Tibial nerve (tissue), 4 donors: Measurements from ENCODE around the gene CTNNA3. TPM values are rescaled to one million over a fixed set of nuclear protein-coding genes. Genes with fewer than 3 reads are reported as not detected.

Experiments
- DNase-seq, 2 donors: peaks; one replicate each; pipeline ENCODE4 v3.0.0-alpha.2; 2019; ENCODE audit warnings: low spot score in 2 of 2
- H3K27ac ChIP-seq, 4 donors: fragments of 200-600 bp; sonication (generic) in 3 of 4; one replicate each; pipeline ENCODE4 v1.5.1; 2017 to 2019; ENCODE audit warnings: mild to moderate bottlenecking in 1 of 4
- H3K27me3 ChIP-seq, 2 donors: fragments of 200-600 bp; sonication (generic) in 1 of 2; one replicate each; pipeline versions ENCODE4 v1.5.1 to v1.6.0; 2017 to 2019
- H3K36me3 ChIP-seq, 3 donors: fragments of 200-600 bp; sonication (generic); one replicate each; pipeline ENCODE4 v1.5.1; 2018 to 2019
- H3K4me1 ChIP-seq, 4 donors: fragments of 200-600 bp; sonication (generic) in 3 of 4; one replicate each; pipeline ENCODE4 v1.5.1; 2017 to 2019
- H3K4me3 ChIP-seq, 4 donors: fragments of 200-600 bp; sonication (generic) in 3 of 4; one replicate each; pipeline ENCODE4 v1.5.1; 2017 to 2019; ENCODE audit warnings: mild to moderate bottlenecking in 1 of 4, moderate library complexity in 1 of 4
- H3K9me3 ChIP-seq, 4 donors: fragments of 200-600 bp; sonication (generic) in 3 of 4; one replicate each; pipeline ENCODE4 v1.5.1; 2017 to 2019
- CTCF ChIP-seq, 5 experiments: fragments of 200-600 bp in 3 of 5; fragments of 450-650 bp in 2 of 5; sonication (generic) in 3 of 5; IDR thresholded peaks; one replicate each; pipeline ENCODE4 v1.5.1; 2016 to 2019; ENCODE audit warnings: antibody characterized with exemption in 5 of 5, mild to moderate bottlenecking in 3 of 5, moderate library complexity in 2 of 5
- EP300 ChIP-seq, 2 donors: sonication (generic); formaldehyde crosslinking; IDR thresholded peaks; one replicate each; pipeline ENCODE4 v1.6.1; 2017; ENCODE audit warnings: antibody characterized with exemption in 2 of 2, mild to moderate bottlenecking in 1 of 2
- POLR2A ChIP-seq, 2 donors: fragments of 450-650 bp; IDR thresholded peaks; one replicate each; pipeline ENCODE4 v1.6.1; 2017; ENCODE audit warnings: antibody characterized with exemption in 2 of 2, mild to moderate bottlenecking in 2 of 2, moderate library complexity in 2 of 2
- WGBS, 2 donors: methylation state at CpG; one replicate each; pipeline ENCODE4 v1.1.5; 2018; 5-methylcytosine and 5-hydroxymethylcytosine counted together
- total RNA-seq, 4 donors: library from RNA; depleted of rRNA; stranded (reverse); fragments of >200 nt; gene quantifications; one replicate each; pipeline ENCODE4 v1.1.0, GENCODE V29; 2016

The CTNNA3 gene
- total RNA-seq, 4 donors from 2014 or later: 15.9 to 36.1 (median 23.1) TPM

DNA sequence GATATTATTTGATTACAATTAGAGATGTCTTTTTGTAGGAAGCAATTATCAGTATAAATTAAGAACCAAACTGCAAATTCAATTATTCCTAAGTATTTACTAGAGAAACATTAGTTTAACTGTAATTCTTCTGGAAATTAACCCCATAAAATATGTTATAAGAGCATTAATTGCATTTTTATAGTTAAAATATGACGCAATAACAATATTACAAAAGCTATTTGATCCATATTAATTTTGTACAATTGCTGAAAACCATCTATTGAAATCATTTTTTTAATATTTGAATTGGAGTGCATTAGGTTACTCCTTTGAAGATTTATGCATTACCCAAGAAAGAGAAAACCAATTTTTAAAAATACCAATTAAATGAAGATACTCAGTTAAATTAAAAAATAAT is 1024.9 kb downstream of the CTNNA3 start:
- no peaks in the 10 kb centered on the region for H3K27me3 ChIP-seq
- no peaks in the 10 kb centered on the region for H3K9me3 ChIP-seq
- WGBS, 2 donors: 51 to 87% methylated on average over 1 of the region's 1 CpG
- H3K36me3 ChIP-seq: no peaks in the 10 kb centered on the region
- TF ChIP-seq CTCF (IDR thresholded peaks at IDR 0.05) (no peak), EP300 (IDR thresholded peaks at IDR 0.05) (no peak)
- DNase-seq: no peak
- no peak overlapping the region for H3K27ac ChIP-seq
- H3K4me1 ChIP-seq: no peaks in the 10 kb centered on the region
- H3K4me3 ChIP-seq: no peak overlapping the region

DNA sequence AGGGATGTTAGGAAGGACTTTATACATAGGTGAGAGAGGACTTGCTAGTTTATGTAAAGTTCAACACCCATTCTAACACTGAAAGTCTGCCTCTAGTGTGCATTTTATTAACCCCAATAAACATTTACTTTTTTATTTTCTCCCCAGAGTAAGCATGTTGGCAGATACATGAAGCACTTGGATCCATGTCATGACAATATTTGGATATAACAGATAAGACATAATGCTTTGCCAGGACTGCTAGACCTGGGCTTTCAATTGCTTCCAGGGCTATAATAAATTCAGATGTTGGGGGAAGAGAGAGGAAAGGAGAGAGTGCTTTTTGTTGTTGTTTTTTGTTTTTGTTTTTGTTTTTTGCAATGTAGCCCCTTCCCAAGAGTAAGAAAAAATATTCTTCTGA is 1039.5 kb downstream of the CTNNA3 start:
- Histone ChIP-seq H3K9me3 (peaks cover 0 to 10% (median 0%) of the 10 kb centered on the region in 4 donors), H3K4me1 (no peaks in the 10 kb centered on the region), H3K36me3 (no peaks in the 10 kb centered on the region), H3K27ac (no peak overlapping the region), H3K4me3 (no peak overlapping the region), H3K27me3 (no peaks in the 10 kb centered on the region)
- TF ChIP-seq EP300 (IDR thresholded peaks at IDR 0.05): no peak
- TF ChIP-seq POLR2A (IDR thresholded peaks at IDR 0.05): no peak
- TF ChIP-seq CTCF (IDR thresholded peaks at IDR 0.05): no peak
- no peak for DNase-seq

DNA sequence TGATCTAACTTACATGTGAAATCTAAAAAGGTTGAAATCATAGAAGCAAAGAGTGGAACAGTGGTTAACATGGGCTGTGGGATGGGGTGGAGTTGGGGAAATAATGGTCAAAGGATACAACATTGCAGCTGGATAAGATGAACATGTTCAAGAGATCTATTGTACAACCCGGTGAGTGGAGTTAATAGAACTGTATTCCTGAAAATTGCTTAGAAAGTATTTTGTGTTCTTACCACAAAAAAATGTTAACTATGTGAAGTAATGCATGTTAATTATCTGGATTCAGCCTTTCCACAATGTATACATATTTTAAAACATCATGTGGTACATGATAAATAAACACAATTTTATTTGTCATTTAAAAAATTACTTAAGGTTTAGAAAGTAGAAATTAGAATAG is 1041.1 kb downstream of the CTNNA3 start:
- Histone ChIP-seq H3K27me3 (no peaks in the 10 kb centered on the region), H3K36me3 (no peaks in the 10 kb centered on the region), H3K27ac (no peak overlapping the region), H3K4me1 (no peaks in the 10 kb centered on the region), H3K9me3 (peaks cover 0 to 16% (median 0%) of the 10 kb centered on the region in 4 donors), H3K4me3 (no peak overlapping the region)
- no peak for DNase-seq
- WGBS, 2 donors: 21 to 40% methylated on average over 1 of the region's 1 CpG
- no peak for TF ChIP-seq CTCF (IDR thresholded peaks at IDR 0.05)
- TF ChIP-seq EP300 (IDR thresholded peaks at IDR 0.05): no peak
- no peak for TF ChIP-seq POLR2A (IDR thresholded peaks at IDR 0.05)

GRCh38 chr10:66651308-66652082 is 1044.5 kb downstream of the CTNNA3 start:
- no peak overlapping the region for H3K27ac ChIP-seq
- no peak for TF ChIP-seq EP300 (IDR thresholded peaks at IDR 0.05)
- TF ChIP-seq CTCF (IDR thresholded peaks at IDR 0.05): no peak
- TF ChIP-seq POLR2A (IDR thresholded peaks at IDR 0.05): no peak
- H3K27me3 ChIP-seq: no peaks in the 10 kb centered on the region
- no peaks in the 10 kb centered on the region for H3K4me1 ChIP-seq
- DNase-seq: no peak
- WGBS, 2 donors: 91 to 92% methylated on average over 12 to 14 of the region's 30 CpGs
- H3K4me3 ChIP-seq: no peak overlapping the region
- no peaks in the 10 kb centered on the region for H3K36me3 ChIP-seq
- H3K9me3 ChIP-seq: peaks cover 0 to 16% (median 0%) of the 10 kb centered on the region in 4 donors

GRCh38 chr10:66649626-66650025 is 1046.4 kb downstream of the CTNNA3 start:
- no peak for DNase-seq
- no peak overlapping the region for H3K4me3 ChIP-seq
- WGBS, 2 donors: 79 to 96% methylated on average over 3 of the region's 3 CpGs
- H3K27me3 ChIP-seq: no peaks in the 10 kb centered on the region
- no peaks in the 10 kb centered on the region for H3K36me3 ChIP-seq
- peaks cover 0 to 16% (median 0%) of the 10 kb centered on the region in 4 donors for H3K9me3 ChIP-seq
- TF ChIP-seq CTCF (IDR thresholded peaks at IDR 0.05) (no peak), POLR2A (IDR thresholded peaks at IDR 0.05) (no peak), EP300 (IDR thresholded peaks at IDR 0.05) (no peak)
- no peaks in the 10 kb centered on the region for H3K4me1 ChIP-seq
- H3K27ac ChIP-seq: no peak overlapping the region
